ENCODE data around the gene S1PR3.

- TF ChIP-seq TARDBP (IDR thresholded peaks at IDR 0.05) (no peak), BHLHE40 (IDR thresholded peaks at IDR 0.05; ENCODE audit: borderline replicate concordance) (no peak), FOXK2 (IDR thresholded peaks at IDR 0.05) (no peak), FOXA1 (IDR thresholded peaks at IDR 0.05) (no peak), NFRKB (IDR thresholded peaks at IDR 0.05) (no peak), SUZ12 (IDR thresholded peaks at IDR 0.05) (no peak), FOXM1 (IDR thresholded peaks at IDR 0.05; ENCODE audit: borderline replicate concordance) (no peak), HDGF (IDR thresholded peaks at IDR 0.05; ENCODE audit: borderline replicate concordance) (no peak), ELF4 (IDR thresholded peaks at IDR 0.05) (no peak), ZNF384 (IDR thresholded peaks at IDR 0.05) (no peak), SP1 (IDR thresholded peaks at IDR 0.05) (no peak), ARNT (IDR thresholded peaks at IDR 0.05) (no peak), LEF1 (IDR thresholded peaks at IDR 0.05; ENCODE audit: borderline replicate concordance) (no peak)
- TF ChIP-seq, protein P1, sequence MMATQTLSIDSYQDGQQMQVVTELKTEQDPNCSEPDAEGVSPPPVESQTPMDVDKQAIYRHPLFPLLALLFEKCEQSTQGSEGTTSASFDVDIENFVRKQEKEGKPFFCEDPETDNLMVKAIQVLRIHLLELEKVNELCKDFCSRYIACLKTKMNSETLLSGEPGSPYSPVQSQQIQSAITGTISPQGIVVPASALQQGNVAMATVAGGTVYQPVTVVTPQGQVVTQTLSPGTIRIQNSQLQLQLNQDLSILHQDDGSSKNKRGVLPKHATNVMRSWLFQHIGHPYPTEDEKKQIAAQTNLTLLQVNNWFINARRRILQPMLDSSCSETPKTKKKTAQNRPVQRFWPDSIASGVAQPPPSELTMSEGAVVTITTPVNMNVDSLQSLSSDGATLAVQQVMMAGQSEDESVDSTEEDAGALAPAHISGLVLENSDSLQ (IDR thresholded peaks at IDR 0.05), result no peak
Measured at GRCh38 chr9:89026876-89027275, 35.6 kb downstream of the S1PR3 start.

All from HEK293T (cell line).